Thoracic aorta (tissue), 2 donors: ENCODE data around the gene KANSL1L. TPM values are rescaled to one million over a fixed set of nuclear protein-coding genes. Genes with fewer than 3 reads are reported as not detected.

Experiments
- ATAC-seq: fragments of 150-250 bp; one replicate; pipeline ENCODE4 v1.8.0; 2017; ENCODE audit warnings: low read depth; ENCODE audit not compliant: insufficient number of reproducible peaks, low FRiP score
- DNase-seq: peaks from one replicate; pipeline ENCODE4 v3.0.0-alpha.2; 2020; ENCODE audit warnings: low spot score
- H3K27ac ChIP-seq, 2 donors: fragments of 200-600 bp; sonication (generic); 1 replicate in 1 of 2; 2 replicates in 1 of 2; pipeline ENCODE4 v1.5.1; 2016; ENCODE audit warnings: mild to moderate bottlenecking in 2 of 2, moderate library complexity in 2 of 2
- H3K27me3 ChIP-seq: fragments of 200-600 bp; sonication (generic); replicated peaks from 2 replicates; pipeline ENCODE4 v1.6.0; 2016; ENCODE audit warnings: mild to moderate bottlenecking; ENCODE audit not compliant: insufficient read depth
- H3K36me3 ChIP-seq: fragments of 200-600 bp; sonication (generic); one replicate; pipeline ENCODE4 v1.5.1; 2016
- H3K4me1 ChIP-seq, 2 donors: fragments of 200-600 bp; sonication (generic); 1 replicate in 1 of 2; 2 replicates in 1 of 2; pipeline versions ENCODE4 v1.5.1 to v1.6.0; 2016; ENCODE audit warnings: low read depth in 2 of 2, mild to moderate bottlenecking in 1 of 2; ENCODE audit not compliant: control insufficient read depth in 1 of 2
- H3K4me3 ChIP-seq: fragments of 200-600 bp; sonication (generic); 2 replicates; pipeline ENCODE4 v1.5.1; 2016; ENCODE audit warnings: mild to moderate bottlenecking
- H3K9me3 ChIP-seq: fragments of 200-600 bp; sonication (generic); 2 replicates; pipeline ENCODE4 v1.5.1; 2016
- CTCF ChIP-seq: fragments of 200-600 bp; sonication (generic); IDR thresholded peaks from one replicate; pipeline ENCODE4 v1.5.1; 2019; ENCODE audit warnings: antibody characterized with exemption
- total RNA-seq, 2 donors: library from RNA; depleted of rRNA; stranded (reverse); fragments of >200 nt; gene quantifications; one replicate each; pipeline versions ENCODE4 v1.1.0 to v1.2.3, GENCODE V29; 2016

The KANSL1L gene
- total RNA-seq, 2 donors from 2014 or later, result 35.1 to 77.2 TPM

GRCh38 chr2:210203558-210203957, 32.3 kb upstream of the KANSL1L start:
- H3K36me3 ChIP-seq, result peaks cover 26% of the 10 kb centered on the region
- ATAC-seq, result no peak
- no peak overlapping the region for H3K4me3 ChIP-seq
- no peaks in the 10 kb centered on the region for H3K9me3 ChIP-seq
- no peak overlapping the region for H3K27ac ChIP-seq
- no peak for DNase-seq
- H3K27me3 ChIP-seq, result no peaks in the 10 kb centered on the region
- no peak for TF ChIP-seq CTCF
- H3K4me1 ChIP-seq, result peaks cover 4 to 9% of the 10 kb centered on the region in 2 donors

GRCh38 chr2:210203147-210203546, 31.9 kb upstream of the KANSL1L start:
- no peak for DNase-seq

GRCh38 chr2:210199854-210200253, 28.6 kb upstream of the KANSL1L start:
- Histone ChIP-seq H3K4me1 (peaks cover 8 to 15% of the 10 kb centered on the region in 2 donors), H3K9me3 (no peaks in the 10 kb centered on the region), H3K27me3 (no peaks in the 10 kb centered on the region), H3K36me3 (peaks cover 20% of the 10 kb centered on the region), H3K4me3 (no peak overlapping the region), H3K27ac (no peak overlapping the region)
- no peak for DNase-seq
- ATAC-seq, result no peak
- TF ChIP-seq CTCF, result no peak

More at GRCh38 chr2:210203147-210203546, 31.9 kb upstream of the KANSL1L start:
- H3K36me3 ChIP-seq, result peaks cover 26% of the 10 kb centered on the region
- no peak for TF ChIP-seq CTCF
- no peaks in the 10 kb centered on the region for H3K9me3 ChIP-seq
- H3K27ac ChIP-seq, result no peak overlapping the region
- no peaks in the 10 kb centered on the region for H3K27me3 ChIP-seq
- no peak for ATAC-seq
- H3K4me1 ChIP-seq, result peaks cover 4 to 9% of the 10 kb centered on the region in 2 donors
- no peak overlapping the region for H3K4me3 ChIP-seq

GRCh38 chr2:210199186-210199765, 28.1 kb upstream of the KANSL1L start:
- peak; percentile 72 for TF ChIP-seq CTCF
- Histone ChIP-seq H3K27me3 (no peaks in the 10 kb centered on the region), H3K4me3 (no peak overlapping the region), H3K9me3 (no peaks in the 10 kb centered on the region), H3K27ac (no peak overlapping the region), H3K36me3 (peaks cover 20% of the 10 kb centered on the region), H3K4me1 (peaks cover 10 to 13% of the 10 kb centered on the region in 2 donors)
- ATAC-seq, result no peak
- no peak for DNase-seq

- Histone ChIP-seq H3K27me3 (no peaks in the 10 kb centered on the region), H3K9me3 (no peaks in the 10 kb centered on the region), H3K36me3 (peaks cover 23% of the 10 kb centered on the region), H3K4me3 (no peak overlapping the region), H3K4me1 (peaks cover 6 to 7% of the 10 kb centered on the region in 2 donors), H3K27ac (no peak overlapping the region)
- no peak for TF ChIP-seq CTCF
- no peak for DNase-seq
- ATAC-seq, result no peak
Observed at GRCh38 chr2:210198326-210198725, 27.1 kb upstream of the KANSL1L start.
